ENCODE results near the gene PPP2R5C.

Gene PPP2R5C

DNA sequence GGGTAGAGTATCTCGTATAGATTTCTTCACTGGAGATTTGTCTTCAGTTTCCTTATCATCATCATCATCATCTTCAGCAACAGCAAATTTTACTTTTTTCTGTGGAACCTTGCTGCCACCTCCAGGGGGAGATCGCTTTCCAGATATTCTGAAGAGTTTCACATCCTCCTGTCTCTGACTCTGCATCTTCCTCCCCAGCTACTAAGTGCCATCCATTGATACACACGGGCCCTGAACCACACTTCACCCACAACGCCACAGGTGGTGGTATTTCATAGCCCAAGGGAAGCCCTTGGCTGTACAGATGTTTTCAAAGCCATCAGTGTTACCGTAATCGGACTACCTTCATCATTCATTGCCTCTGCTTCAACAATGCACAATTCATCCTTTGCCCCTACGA is 82.2 kb downstream of the PPP2R5C start (continued):
- TF ChIP-seq ZNF623 (tag by site-specific recombination; IDR thresholded peaks at IDR 0.05), result no peak
- TF ChIP-seq ZNF510 (tag by site-specific recombination; IDR thresholded peaks at IDR 0.05; ENCODE audit: insufficient replicate concordance), result no peak
- peak; percentile 60; the same call in 1 of the 2 replicates for TF ChIP-seq SCRT2 (tag by site-specific recombination; IDR thresholded peaks at IDR 0.05)
- no peak for TF ChIP-seq ZNF324 (tag by site-specific recombination; IDR thresholded peaks at IDR 0.05)
- TF ChIP-seq ZNF121 (tag by site-specific recombination; IDR thresholded peaks at IDR 0.05), result no peak

DNA sequence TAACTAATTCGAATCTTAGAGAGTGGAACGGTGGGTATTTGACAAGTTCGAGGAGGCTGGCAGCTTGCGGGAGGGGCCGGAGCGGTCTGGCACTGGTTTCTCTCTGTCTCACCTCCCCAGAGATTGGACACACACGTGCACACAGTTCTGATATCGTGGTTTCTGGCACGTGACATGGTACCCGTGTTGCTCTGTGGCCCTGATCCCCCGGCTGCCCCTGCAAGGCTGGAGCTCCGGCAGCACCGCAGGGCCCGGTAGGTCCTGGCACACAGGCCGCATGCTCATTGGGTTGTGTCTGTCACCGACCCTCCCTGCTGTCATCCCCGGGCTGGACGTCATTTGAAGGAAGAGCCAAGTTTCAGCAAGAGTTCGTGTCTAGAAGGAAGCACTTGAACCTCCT is 82.7 kb downstream of the PPP2R5C start:
- no peak for TF ChIP-seq ZNF701 (tag by site-specific recombination; IDR thresholded peaks at IDR 0.05)
- no peak for TF ChIP-seq KLF8 (tag by site-specific recombination; IDR thresholded peaks at IDR 0.05)
- TF ChIP-seq ZSCAN16 (tag by site-specific recombination; IDR thresholded peaks at IDR 0.05), result no peak
- no peak for TF ChIP-seq MZF1 (tag by site-specific recombination; IDR thresholded peaks at IDR 0.05; ENCODE audit: borderline replicate concordance)
- H3K27ac ChIP-seq (ENCODE audit: extremely low read depth, low read depth, low read length), result no peak overlapping the region
- ChIA-PET POLR2A (no interaction called here), CTCF (interaction anchor here (0.5 to 0.7 kb wide), 5 partner anchors 52 to 1658 kb away, joined by 3 to 4 read pairs (median 3); no protein-coding TSS in a partner anchor)
- H3K4me1 ChIP-seq (ENCODE audit: control insufficient read depth, insufficient read depth, low read length), result peaks cover 3% of the 10 kb centered on the region; the same call in 1 of the 2 replicates
- no peaks in the 10 kb centered on the region for H3K9me3 ChIP-seq (ENCODE audit: control insufficient read depth, insufficient read depth, low read depth, low read length)
- no peak overlapping the region for H3K4me3 ChIP-seq (ENCODE audit: low read depth, low read length)
- H3K36me3 ChIP-seq (ENCODE audit: control insufficient read depth in 2 of 2, insufficient read depth in 1 of 2, low read length in 2 of 2), result peaks cover 0 to 4% of the 10 kb centered on the region in 2 experiments; a peak in 2 of 3 replicates

DNA sequence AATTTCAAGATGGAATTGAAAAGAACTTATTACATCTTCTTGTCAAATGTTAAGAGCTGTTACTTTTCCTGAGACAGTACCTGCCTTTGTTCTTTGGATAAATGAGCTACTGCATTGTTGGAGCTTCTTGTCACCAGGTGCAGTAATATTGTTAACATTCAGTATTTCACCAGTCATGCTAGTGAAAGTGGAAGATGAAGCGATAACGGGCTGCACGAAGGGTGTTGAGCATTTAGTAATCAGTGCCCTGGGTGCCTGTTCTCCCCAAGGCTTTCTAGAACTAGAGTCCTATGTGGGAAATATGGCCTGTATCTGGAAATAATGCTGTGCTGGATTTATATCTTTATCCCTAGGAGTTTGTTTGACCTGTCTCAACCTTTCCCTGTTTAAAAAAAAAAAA is 83.2 kb downstream of the PPP2R5C start:
- POLR2A ChIA-PET, result no interaction called here
- Histone ChIP-seq H3K4me3 (ENCODE audit: low read depth, low read length) (no peak overlapping the region), H3K9me3 (ENCODE audit: control insufficient read depth, insufficient read depth, low read depth, low read length) (no peaks in the 10 kb centered on the region), H3K4me1 (ENCODE audit: control insufficient read depth, insufficient read depth, low read length) (peaks cover 3% of the 10 kb centered on the region; the same call in 1 of the 2 replicates), H3K36me3 (ENCODE audit: control insufficient read depth in 2 of 2, insufficient read depth in 1 of 2, low read length in 2 of 2) (peaks cover 0 to 4% of the 10 kb centered on the region in 2 experiments; a peak in 2 of 3 replicates), H3K27ac (ENCODE audit: extremely low read depth, low read depth, low read length) (no peak overlapping the region)
- CTCF ChIA-PET, result interaction anchor here (0.6 to 1.1 kb wide), 2 partner anchors 74 to 86 kb away, joined by 4 to 6 read pairs; no protein-coding TSS in a partner anchor
- TF ChIP-seq KLF8 (tag by site-specific recombination; IDR thresholded peaks at IDR 0.05) (no peak), ZNF791 (tag by site-specific recombination; IDR thresholded peaks at IDR 0.05) (no peak), GFI1B (tag by site-specific recombination; IDR thresholded peaks at IDR 0.05) (no peak), WT1 (tag by site-specific recombination; IDR thresholded peaks at IDR 0.05) (no peak), ZNF202 (tag by site-specific recombination; IDR thresholded peaks at IDR 0.05; ENCODE audit: borderline replicate concordance) (no peak), ZNF423 (tag by site-specific recombination; IDR thresholded peaks at IDR 0.05) (no peak), KLF1 (tag by site-specific recombination; IDR thresholded peaks at IDR 0.05) (no peak), SETDB1 (IDR thresholded peaks at IDR 0.05; ENCODE audit: insufficient read length, low read length) (no peak), ZNF76 (tag by site-specific recombination; IDR thresholded peaks at IDR 0.05; ENCODE audit: borderline replicate concordance, low read depth) (no peak)
- TF ChIP-seq, protein P1, sequence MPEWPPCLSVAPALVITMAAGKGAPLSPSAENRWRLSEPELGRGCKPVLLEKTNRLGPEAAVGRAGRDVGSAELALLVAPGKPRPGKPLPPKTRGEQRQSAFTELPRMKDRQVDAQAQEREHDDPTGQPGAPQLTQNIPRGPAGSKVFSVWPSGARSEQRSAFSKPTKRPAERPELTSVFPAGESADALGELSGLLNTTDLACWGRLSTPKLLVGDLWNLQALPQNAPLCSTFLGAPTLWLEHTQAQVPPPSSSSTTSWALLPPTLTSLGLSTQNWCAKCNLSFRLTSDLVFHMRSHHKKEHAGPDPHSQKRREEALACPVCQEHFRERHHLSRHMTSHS (tag by site-specific recombination; IDR thresholded peaks at IDR 0.05), result no peak
- TF ChIP-seq, protein P2, sequence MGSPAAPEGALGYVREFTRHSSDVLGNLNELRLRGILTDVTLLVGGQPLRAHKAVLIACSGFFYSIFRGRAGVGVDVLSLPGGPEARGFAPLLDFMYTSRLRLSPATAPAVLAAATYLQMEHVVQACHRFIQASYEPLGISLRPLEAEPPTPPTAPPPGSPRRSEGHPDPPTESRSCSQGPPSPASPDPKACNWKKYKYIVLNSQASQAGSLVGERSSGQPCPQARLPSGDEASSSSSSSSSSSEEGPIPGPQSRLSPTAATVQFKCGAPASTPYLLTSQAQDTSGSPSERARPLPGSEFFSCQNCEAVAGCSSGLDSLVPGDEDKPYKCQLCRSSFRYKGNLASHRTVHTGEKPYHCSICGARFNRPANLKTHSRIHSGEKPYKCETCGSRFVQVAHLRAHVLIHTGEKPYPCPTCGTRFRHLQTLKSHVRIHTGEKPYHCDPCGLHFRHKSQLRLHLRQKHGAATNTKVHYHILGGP (tag by site-specific recombination; IDR thresholded peaks at IDR 0.05), result no peak
- TF ChIP-seq, protein P3, sequence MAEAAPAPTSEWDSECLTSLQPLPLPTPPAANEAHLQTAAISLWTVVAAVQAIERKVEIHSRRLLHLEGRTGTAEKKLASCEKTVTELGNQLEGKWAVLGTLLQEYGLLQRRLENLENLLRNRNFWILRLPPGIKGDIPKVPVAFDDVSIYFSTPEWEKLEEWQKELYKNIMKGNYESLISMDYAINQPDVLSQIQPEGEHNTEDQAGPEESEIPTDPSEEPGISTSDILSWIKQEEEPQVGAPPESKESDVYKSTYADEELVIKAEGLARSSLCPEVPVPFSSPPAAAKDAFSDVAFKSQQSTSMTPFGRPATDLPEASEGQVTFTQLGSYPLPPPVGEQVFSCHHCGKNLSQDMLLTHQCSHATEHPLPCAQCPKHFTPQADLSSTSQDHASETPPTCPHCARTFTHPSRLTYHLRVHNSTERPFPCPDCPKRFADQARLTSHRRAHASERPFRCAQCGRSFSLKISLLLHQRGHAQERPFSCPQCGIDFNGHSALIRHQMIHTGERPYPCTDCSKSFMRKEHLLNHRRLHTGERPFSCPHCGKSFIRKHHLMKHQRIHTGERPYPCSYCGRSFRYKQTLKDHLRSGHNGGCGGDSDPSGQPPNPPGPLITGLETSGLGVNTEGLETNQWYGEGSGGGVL (tag by site-specific recombination; IDR thresholded peaks at IDR 0.05), result no peak
- TF ChIP-seq, protein P4, sequence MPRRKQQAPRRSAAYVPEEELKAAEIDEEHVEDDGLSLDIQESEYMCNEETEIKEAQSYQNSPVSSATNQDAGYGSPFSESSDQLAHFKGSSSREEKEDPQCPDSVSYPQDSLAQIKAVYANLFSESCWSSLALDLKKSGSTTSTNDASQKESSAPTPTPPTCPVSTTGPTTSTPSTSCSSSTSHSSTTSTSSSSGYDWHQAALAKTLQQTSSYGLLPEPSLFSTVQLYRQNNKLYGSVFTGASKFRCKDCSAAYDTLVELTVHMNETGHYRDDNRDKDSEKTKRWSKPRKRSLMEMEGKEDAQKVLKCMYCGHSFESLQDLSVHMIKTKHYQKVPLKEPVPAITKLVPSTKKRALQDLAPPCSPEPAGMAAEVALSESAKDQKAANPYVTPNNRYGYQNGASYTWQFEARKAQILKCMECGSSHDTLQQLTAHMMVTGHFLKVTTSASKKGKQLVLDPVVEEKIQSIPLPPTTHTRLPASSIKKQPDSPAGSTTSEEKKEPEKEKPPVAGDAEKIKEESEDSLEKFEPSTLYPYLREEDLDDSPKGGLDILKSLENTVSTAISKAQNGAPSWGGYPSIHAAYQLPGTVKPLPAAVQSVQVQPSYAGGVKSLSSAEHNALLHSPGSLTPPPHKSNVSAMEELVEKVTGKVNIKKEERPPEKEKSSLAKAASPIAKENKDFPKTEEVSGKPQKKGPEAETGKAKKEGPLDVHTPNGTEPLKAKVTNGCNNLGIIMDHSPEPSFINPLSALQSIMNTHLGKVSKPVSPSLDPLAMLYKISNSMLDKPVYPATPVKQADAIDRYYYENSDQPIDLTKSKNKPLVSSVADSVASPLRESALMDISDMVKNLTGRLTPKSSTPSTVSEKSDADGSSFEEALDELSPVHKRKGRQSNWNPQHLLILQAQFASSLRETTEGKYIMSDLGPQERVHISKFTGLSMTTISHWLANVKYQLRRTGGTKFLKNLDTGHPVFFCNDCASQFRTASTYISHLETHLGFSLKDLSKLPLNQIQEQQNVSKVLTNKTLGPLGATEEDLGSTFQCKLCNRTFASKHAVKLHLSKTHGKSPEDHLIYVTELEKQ (tag by site-specific recombination; IDR thresholded peaks at IDR 0.05; ENCODE audit: borderline replicate concordance), result no peak

Data from HEK293 (cell line).